ENCODE results near the gene TUBGCP3.

The TUBGCP3 gene

DNA sequence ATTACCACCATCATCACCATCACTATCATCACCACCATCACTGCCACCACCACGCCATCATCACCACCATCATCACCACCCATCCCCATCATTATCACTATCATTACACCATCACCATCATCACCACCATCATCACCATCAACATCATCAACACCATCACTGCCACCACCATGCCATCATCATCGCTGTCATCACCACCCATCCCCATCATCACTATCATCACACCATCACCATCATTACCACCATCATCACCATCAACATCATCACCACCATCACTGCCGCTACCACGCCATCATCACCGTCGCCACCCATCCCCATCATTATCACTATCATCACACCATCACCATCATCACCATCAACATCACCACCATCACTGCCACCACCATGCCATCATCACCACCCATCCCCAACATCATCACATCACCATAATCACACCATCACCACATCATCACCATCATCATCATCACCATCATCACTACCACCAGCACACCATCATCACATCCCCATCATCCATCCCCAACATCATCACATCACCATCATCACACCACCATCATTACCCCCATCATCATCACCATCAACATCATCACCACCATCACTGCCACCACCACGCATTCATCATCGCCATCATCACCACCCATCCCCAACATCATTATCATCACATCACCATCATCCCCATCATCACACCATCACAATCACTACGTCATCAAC is 61.7 kb downstream of the TUBGCP3 start:
- H3K4me3 ChIP-seq (ENCODE audit: low read depth, low read length): no peak overlapping the region
- no peak for TF ChIP-seq CTCF (IDR thresholded peaks at IDR 0.05; ENCODE audit: borderline replicate concordance, insufficient read depth, low read depth, low read length)

GRCh38 chr13:112525356-112525945 is 62.5 kb downstream of the TUBGCP3 start:
- no peak for TF ChIP-seq CTCF (IDR thresholded peaks at IDR 0.05; ENCODE audit: borderline replicate concordance, insufficient read depth, low read depth, low read length)

DNA sequence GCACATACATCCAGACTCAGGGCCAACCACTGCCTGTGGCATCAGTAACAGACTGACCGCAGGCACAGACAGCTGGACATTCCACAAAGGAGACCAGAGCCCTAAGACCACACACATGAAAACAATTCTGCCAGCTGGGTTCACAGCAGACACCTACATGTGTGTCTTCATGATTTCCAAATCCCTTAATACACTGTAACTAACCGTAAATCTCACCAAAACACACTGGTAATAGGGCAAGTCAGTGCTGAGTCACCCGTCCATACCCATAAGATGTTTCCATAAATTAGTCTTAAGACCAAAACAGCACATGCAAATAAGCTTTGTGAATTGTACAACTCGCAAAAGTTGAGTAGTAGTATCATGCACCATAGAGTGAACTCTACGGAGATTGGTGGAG is 65.4 kb downstream of the TUBGCP3 start:
- TF ChIP-seq CTCF (IDR thresholded peaks at IDR 0.05; ENCODE audit: borderline replicate concordance, insufficient read depth, low read depth, low read length): no peak
- H3K4me3 ChIP-seq (ENCODE audit: low read depth, low read length): no peak overlapping the region

More at GRCh38 chr13:112525356-112525945, 62.5 kb downstream of the TUBGCP3 start:
- no peak overlapping the region for H3K4me3 ChIP-seq (ENCODE audit: low read depth, low read length)

DNA sequence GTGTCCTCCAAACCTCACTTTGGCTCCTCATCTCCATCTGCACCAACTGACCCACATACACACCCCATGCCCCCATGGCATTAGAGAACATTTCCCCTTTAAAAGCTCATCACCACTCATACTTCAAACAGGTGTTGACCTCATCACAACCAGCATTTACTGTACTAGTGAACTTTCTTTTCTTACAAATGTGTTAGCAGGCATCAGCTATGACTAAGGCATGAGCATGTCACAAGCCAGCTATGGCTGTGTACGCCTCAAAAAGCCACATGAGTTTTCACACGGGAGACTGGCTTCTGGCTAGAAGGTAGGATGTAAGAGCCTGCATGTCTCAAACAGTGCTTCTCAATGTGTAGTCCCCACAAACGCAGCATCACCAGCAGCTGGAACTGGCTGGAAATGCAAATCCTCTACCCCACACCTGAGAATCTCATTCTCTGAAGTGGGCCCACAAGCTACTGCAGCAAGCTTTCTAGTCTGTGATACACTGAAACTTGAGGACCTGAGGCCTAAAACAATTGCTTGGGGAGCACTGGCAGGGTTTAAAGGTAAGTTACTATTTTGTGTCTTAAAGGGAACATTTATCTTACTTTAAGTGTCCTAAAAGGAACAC is 66.8 kb downstream of the TUBGCP3 start:
- TF ChIP-seq CTCF (IDR thresholded peaks at IDR 0.05; ENCODE audit: borderline replicate concordance, insufficient read depth, low read depth, low read length): no peak
- no peak overlapping the region for H3K4me3 ChIP-seq (ENCODE audit: low read depth, low read length)

- TF ChIP-seq CTCF (IDR thresholded peaks at IDR 0.05; ENCODE audit: borderline replicate concordance, insufficient read depth, low read depth, low read length): no peak
- H3K4me3 ChIP-seq (ENCODE audit: low read depth, low read length): no peak overlapping the region
Observed at GRCh38 chr13:112519517-112520060, 68.4 kb downstream of the TUBGCP3 start.

- TF ChIP-seq CTCF (IDR thresholded peaks at IDR 0.05; ENCODE audit: borderline replicate concordance, insufficient read depth, low read depth, low read length): no peak
- no peak overlapping the region for H3K4me3 ChIP-seq (ENCODE audit: low read depth, low read length)
Observed at GRCh38 chr13:112516218-112516617, 71.7 kb downstream of the TUBGCP3 start.

Measured in GM12875 (cell line).